Transverse colon (tissue), 4 donors: Measurements from ENCODE around the gene PPP1R13B. TPM values are rescaled to one million over a fixed set of nuclear protein-coding genes. Genes with fewer than 3 reads are reported as not detected.

Source experiments
- DNase-seq: peaks from one replicate; pipeline ENCODE4 v3.0.0-alpha.2; 2019
- H3K27ac ChIP-seq, 4 donors: fragments of 200-600 bp; sonication (generic); 2 replicates each; pipeline ENCODE4 v1.5.1; 2016 to 2018; ENCODE audit warnings: inconsistent platforms in 4 of 4
- H3K27me3 ChIP-seq: fragments of 200-600 bp; sonication (generic); 2 replicates; pipeline ENCODE4 v1.5.1; 2017; ENCODE audit warnings: inconsistent platforms
- H3K36me3 ChIP-seq, 4 donors: fragments of 200-600 bp; sonication (generic); 2 replicates each; pipeline ENCODE4 v1.5.1; 2017 to 2019; ENCODE audit warnings: inconsistent platforms in 4 of 4
- H3K4me1 ChIP-seq, 4 donors: fragments of 200-600 bp; sonication (generic); 2 replicates each; pipeline ENCODE4 v1.5.1; 2017 to 2020; ENCODE audit warnings: inconsistent platforms in 4 of 4
- H3K4me3 ChIP-seq, 4 donors: fragments of 200-600 bp; sonication (generic); 1 replicate in 1 of 4; 2 replicates in 3 of 4; pipeline versions ENCODE4 v1.5.1 to v1.6.1; 2017 to 2019; ENCODE audit warnings: inconsistent platforms in 4 of 4
- H3K9me3 ChIP-seq, 2 donors: fragments of 200-600 bp; sonication (generic); 2 replicates each; pipeline ENCODE4 v1.5.1; 2017 to 2019; ENCODE audit warnings: inconsistent platforms in 2 of 2
- EP300 ChIP-seq: sonication (generic); formaldehyde crosslinking; IDR thresholded peaks from one replicate; pipeline ENCODE4 v1.6.1; 2017; ENCODE audit warnings: antibody characterized with exemption, low read depth
- POLR2A ChIP-seq: fragments of 450-650 bp; IDR thresholded peaks from one replicate; pipeline ENCODE4 v1.6.1; 2016; ENCODE audit warnings: antibody characterized with exemption, mild to moderate bottlenecking, moderate library complexity
- POLR2AphosphoS5 ChIP-seq, 3 donors: sonication (generic); formaldehyde crosslinking; IDR thresholded peaks; one replicate each; pipeline ENCODE4 v1.6.1; 2016; ENCODE audit warnings: antibody characterized with exemption in 3 of 3
- WGBS, 2 donors: methylation state at CpG; one replicate each; pipeline ENCODE4 v1.1.5; 2018; ENCODE audit warnings: low coverage in 1 of 2; 5-methylcytosine and 5-hydroxymethylcytosine counted together
- in situ Hi-C, 4 donors: fragments of 200-750 bp; cut with MboI; loops; one replicate each; pipeline versions ENCODE4 v1.15.0 to v1.15.1; 2017; ENCODE audit warnings: low sequenced_read_pairs in 3 of 4, low pct_ligation_motif_present in 1 of 4, low pct_unique_long_range_greater_than_20kb in 1 of 4
- intact Hi-C: fragments of 100-400 bp; cut with DNase I; formaldehyde crosslinking; loops from one replicate; pipeline ENCODE4 v1.15.1; 2023; ENCODE audit warnings: low total_unique reads
- total RNA-seq, 4 donors: library from RNA; depleted of rRNA; stranded (reverse); fragments of >200 nt; gene quantifications; one replicate each; pipeline ENCODE4 v1.1.0, GENCODE V29; 2016
- TF ChIP-seq, protein P1 (sequence below), 5 experiments: fragments of 200-600 bp in 3 of 5; fragments of 450-650 bp in 2 of 5; sonication (generic) in 3 of 5; IDR thresholded peaks; 1 replicate in 2 of 5; 2 replicates in 3 of 5; pipeline ENCODE4 v1.5.1; 2016 to 2017; ENCODE audit warnings: antibody characterized with exemption in 5 of 5, inconsistent platforms in 3 of 5, mild to moderate bottlenecking in 2 of 5, moderate library complexity in 1 of 5

Gene PPP1R13B
- total RNA-seq, 4 donors from 2014 or later = 31.0 to 109 (median 42.0) TPM

- 70 to 83% methylated on average over 2 to 13 of the region's 14 CpGs for WGBS, 2 donors
- in situ Hi-C loops = no loop called here
- intact Hi-C loops = no loop called here
- DNase-seq = no peak
- H3K9me3 ChIP-seq = no peaks in the 10 kb centered on the region
- H3K36me3 ChIP-seq = peaks cover 0 to 17% (median 6%) of the 10 kb centered on the region in 4 donors
- H3K4me1 ChIP-seq = peaks cover 29 to 43% (median 34%) of the 10 kb centered on the region in 4 donors
- TF ChIP-seq POLR2A = no peak
- no peak for TF ChIP-seq EP300
- no peak for TF ChIP-seq POLR2AphosphoS5 (IDR thresholded peaks at IDR 0.05)
- TF ChIP-seq, protein P1, sequence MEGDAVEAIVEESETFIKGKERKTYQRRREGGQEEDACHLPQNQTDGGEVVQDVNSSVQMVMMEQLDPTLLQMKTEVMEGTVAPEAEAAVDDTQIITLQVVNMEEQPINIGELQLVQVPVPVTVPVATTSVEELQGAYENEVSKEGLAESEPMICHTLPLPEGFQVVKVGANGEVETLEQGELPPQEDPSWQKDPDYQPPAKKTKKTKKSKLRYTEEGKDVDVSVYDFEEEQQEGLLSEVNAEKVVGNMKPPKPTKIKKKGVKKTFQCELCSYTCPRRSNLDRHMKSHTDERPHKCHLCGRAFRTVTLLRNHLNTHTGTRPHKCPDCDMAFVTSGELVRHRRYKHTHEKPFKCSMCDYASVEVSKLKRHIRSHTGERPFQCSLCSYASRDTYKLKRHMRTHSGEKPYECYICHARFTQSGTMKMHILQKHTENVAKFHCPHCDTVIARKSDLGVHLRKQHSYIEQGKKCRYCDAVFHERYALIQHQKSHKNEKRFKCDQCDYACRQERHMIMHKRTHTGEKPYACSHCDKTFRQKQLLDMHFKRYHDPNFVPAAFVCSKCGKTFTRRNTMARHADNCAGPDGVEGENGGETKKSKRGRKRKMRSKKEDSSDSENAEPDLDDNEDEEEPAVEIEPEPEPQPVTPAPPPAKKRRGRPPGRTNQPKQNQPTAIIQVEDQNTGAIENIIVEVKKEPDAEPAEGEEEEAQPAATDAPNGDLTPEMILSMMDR (IDR thresholded peaks at IDR 0.05) = no peak
- peak overlapping the region in 3 of 4 donors; percentile 58 to 70 (median 61) for H3K27ac ChIP-seq
- H3K4me3 ChIP-seq = no peak overlapping the region
- H3K27me3 ChIP-seq = no peaks in the 10 kb centered on the region
These were observed 151.9 kb downstream of the PPP1R13B start for GRCh38 chr14:103695296-103696069.

- no peaks in the 10 kb centered on the region for H3K27me3 ChIP-seq
- H3K4me1 ChIP-seq = peaks cover 29 to 43% (median 34%) of the 10 kb centered on the region in 4 donors
- H3K9me3 ChIP-seq = no peaks in the 10 kb centered on the region
- TF ChIP-seq POLR2A (no peak), POLR2AphosphoS5 (IDR thresholded peaks at IDR 0.05) (no peak), EP300 (no peak)
- TF ChIP-seq, protein P1 (IDR thresholded peaks at IDR 0.05) = no peak
- in situ Hi-C loops (no loop called here), intact Hi-C loops (no loop called here)
- no peak for DNase-seq
- H3K27ac ChIP-seq = no peak overlapping the region
- H3K36me3 ChIP-seq = peaks cover 0 to 14% (median 6%) of the 10 kb centered on the region in 4 donors
- H3K4me3 ChIP-seq = no peak overlapping the region
- WGBS, 2 donors = 93 to 99% methylated on average over 11 to 20 of the region's 20 CpGs
These were observed 152.8 kb downstream of the PPP1R13B start for GRCh38 chr14:103694572-103695026.

DNA sequence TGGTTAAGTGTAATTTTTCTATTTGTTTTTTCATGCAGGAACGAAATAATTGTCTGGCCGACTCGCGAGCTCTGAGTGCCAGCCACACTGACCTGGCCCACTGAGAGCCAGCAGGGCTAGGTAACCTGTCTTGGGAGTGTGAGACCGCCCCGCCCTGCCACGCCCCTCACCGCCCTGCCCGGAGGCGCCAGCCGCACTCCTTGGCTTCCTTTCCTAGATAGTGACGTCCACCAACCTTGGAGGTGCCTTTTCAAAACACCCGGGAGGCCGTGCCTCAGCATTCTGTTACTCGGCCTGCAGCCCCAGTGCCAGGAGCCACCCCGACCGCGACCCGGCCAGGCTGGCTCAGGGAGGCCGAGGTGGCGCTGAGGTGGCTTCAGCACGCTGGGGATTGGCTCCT lies 153.9 kb downstream of the PPP1R13B start:
- Histone ChIP-seq H3K9me3 (no peaks in the 10 kb centered on the region), H3K36me3 (peaks cover 0 to 18% (median 6%) of the 10 kb centered on the region in 4 donors), H3K4me1 (peaks cover 23 to 44% (median 29%) of the 10 kb centered on the region in 4 donors), H3K27me3 (no peaks in the 10 kb centered on the region), H3K27ac (peak overlapping the region in 3 of 4 donors; percentile 34 to 55 (median 55)), H3K4me3 (no peak overlapping the region)
- intact Hi-C loops = no loop called here
- in situ Hi-C loops = no loop called here
- TF ChIP-seq POLR2A (peak; percentile 37), EP300 (no peak), POLR2AphosphoS5 (IDR thresholded peaks at IDR 0.05) (peak in 2 of 3 donors; percentile 19 to 37)
- WGBS, 2 donors = 59% methylated on average over 22 of the region's 22 CpGs; no CpG with 5 or more reads in 1 of the 2 donors
- DNase-seq = peak; percentile 85

GRCh38 chr14:103692871-103693270 lies 154.5 kb downstream of the PPP1R13B start:
- Histone ChIP-seq H3K4me3 (no peak overlapping the region), H3K9me3 (no peaks in the 10 kb centered on the region), H3K36me3 (peaks cover 0 to 22% (median 9%) of the 10 kb centered on the region in 4 donors), H3K27me3 (no peaks in the 10 kb centered on the region), H3K4me1 (peaks cover 17 to 37% (median 22%) of the 10 kb centered on the region in 4 donors), H3K27ac (peak overlapping the region in 3 of 4 donors; percentile 34 to 55 (median 55))
- TF ChIP-seq POLR2AphosphoS5 (IDR thresholded peaks at IDR 0.05) (no peak), POLR2A (no peak), EP300 (no peak)
- TF ChIP-seq, protein P1 (IDR thresholded peaks at IDR 0.05) = no peak
- WGBS, 2 donors = 70 to 80% methylated on average over 3 to 12 of the region's 12 CpGs
- peak; percentile 10 for DNase-seq
- in situ Hi-C loops (no loop called here), intact Hi-C loops (no loop called here)
